AG04450 (cell line): ENCODE measurements around the gene STT3B. TPM values are rescaled to one million over a fixed set of nuclear protein-coding genes. Genes with fewer than 3 reads are reported as not detected.

ENCODE experiments used
- CTCF ChIA-PET: fragments of 300-600, 350-600 bp; formaldehyde crosslinking; extraction: SDS; loops from one replicate; lab custom pipeline; 2022; ENCODE audit warnings: antibody characterized with exemption, inconsistent platforms; lab: Charles Lee
- POLR2A ChIA-PET: fragments of 350-600 bp; formaldehyde crosslinking; extraction: SDS; loops from one replicate; lab custom pipeline; 2021; ENCODE audit warnings: antibody characterized with exemption, inconsistent platforms; lab: Yijun Ruan, JAX
- DNase-seq: peaks from one replicate; pipeline ENCODE4 v3.0.0-alpha.2; 2011; ENCODE audit warnings: low read depth, low spot score
- H3K27ac ChIP-seq: one replicate; pipeline ENCODE4 v1.5.1; 2012; ENCODE audit warnings: low read depth, low read length, control low read depth
- H3K27me3 ChIP-seq: one replicate; pipeline ENCODE4 v1.6.0; 2012; ENCODE audit warnings: low read length; ENCODE audit not compliant: control insufficient read depth, insufficient read depth
- H3K4me3 ChIP-seq: 2 replicates; pipeline ENCODE4 v1.5.1; 2011; ENCODE audit warnings: mild to moderate bottlenecking, low read depth, low read length, control low read depth
- H3K9me3 ChIP-seq: 2 replicates; pipeline ENCODE4 v1.5.1; 2012; ENCODE audit warnings: low read length; ENCODE audit not compliant: control insufficient read depth, insufficient read depth
- polyA plus RNA-seq: library from polyadenylated mRNA; depleted of rRNA; stranded (reverse); fragments of >200 nt; gene quantifications from 2 replicates; pipeline ENCODE4 v1.2.3, GENCODE V29; 2011
- TF ChIP-seq, protein P1 (sequence below): IDR thresholded peaks from 2 replicates; pipeline ENCODE4 v1.5.1; 2011; ENCODE audit warnings: low read depth, low read length, control low read depth, inconsistent platforms

The STT3B gene
- polyA plus RNA-seq, 1 experiment, result 112 TPM

DNA sequence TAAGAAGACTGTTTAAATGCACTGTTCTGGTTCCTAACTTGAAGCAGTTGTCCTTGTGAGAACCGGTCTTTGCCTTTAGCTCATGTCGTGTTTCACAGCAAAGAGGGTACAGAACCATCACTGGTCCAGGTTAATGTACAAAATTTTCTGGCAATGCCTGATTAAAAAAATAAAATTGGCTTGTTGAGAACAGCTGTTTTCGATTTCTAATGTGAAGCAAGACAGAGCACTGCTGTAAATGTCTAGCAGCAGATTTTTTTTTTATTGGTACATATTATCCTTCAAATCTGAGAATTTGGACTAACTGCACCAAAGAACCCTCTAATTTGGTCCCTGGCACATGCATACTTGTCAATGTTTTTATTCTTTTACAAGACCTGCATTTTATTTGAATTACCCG is 103.3 kb downstream of the STT3B start:
- TF ChIP-seq, protein P1, sequence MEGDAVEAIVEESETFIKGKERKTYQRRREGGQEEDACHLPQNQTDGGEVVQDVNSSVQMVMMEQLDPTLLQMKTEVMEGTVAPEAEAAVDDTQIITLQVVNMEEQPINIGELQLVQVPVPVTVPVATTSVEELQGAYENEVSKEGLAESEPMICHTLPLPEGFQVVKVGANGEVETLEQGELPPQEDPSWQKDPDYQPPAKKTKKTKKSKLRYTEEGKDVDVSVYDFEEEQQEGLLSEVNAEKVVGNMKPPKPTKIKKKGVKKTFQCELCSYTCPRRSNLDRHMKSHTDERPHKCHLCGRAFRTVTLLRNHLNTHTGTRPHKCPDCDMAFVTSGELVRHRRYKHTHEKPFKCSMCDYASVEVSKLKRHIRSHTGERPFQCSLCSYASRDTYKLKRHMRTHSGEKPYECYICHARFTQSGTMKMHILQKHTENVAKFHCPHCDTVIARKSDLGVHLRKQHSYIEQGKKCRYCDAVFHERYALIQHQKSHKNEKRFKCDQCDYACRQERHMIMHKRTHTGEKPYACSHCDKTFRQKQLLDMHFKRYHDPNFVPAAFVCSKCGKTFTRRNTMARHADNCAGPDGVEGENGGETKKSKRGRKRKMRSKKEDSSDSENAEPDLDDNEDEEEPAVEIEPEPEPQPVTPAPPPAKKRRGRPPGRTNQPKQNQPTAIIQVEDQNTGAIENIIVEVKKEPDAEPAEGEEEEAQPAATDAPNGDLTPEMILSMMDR, result no peak
- no peak overlapping the region for H3K4me3 ChIP-seq
- no peaks in the 10 kb centered on the region for H3K27me3 ChIP-seq
- no peak for DNase-seq
- ChIA-PET POLR2A (interaction anchor here (0.6 kb wide), 1 partner anchor 467 kb away, joined by 4 read pairs; no protein-coding TSS in a partner anchor), CTCF (interaction anchor here (0.6 to 1.4 kb wide), 3 partner anchors 62 to 539 kb away, joined by 3 to 7 read pairs (median 4); no protein-coding TSS in a partner anchor)
- no peak overlapping the region for H3K27ac ChIP-seq
- H3K9me3 ChIP-seq, result no peaks in the 10 kb centered on the region

DNA sequence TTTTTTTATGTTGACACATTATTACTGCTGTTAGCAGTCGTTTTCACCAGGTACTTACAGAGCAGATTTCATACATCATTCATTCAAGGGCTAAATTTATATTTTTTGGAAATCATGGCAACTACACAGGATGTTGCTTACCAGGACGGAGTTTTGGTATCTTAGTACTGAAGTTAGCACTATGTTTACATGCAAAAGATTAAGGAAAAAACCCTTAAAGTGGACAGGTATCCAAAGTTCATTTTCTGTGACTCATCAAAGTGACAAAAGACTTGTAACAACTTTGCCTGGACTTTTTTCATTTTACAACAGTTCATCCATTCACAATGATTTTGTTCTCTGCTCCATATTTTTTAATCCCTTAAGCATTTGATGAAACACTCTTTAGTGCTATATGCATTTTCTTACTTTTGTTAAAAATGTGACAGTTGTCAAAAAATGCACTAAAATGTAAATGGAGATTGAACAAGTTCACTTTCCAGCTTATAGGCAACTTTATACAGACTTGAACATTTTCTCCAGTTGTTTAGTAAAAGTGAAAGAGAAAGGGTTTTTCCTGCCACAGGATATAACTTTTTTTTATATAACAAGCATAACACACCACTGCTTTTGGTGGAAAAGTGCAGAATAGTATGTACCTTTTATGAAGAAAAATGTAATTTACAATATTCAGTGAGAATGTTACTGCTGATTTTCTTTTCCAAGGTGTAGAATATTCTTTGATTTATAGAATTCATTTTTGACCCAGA is 104.1 kb downstream of the STT3B start:
- no peak for DNase-seq
- H3K27me3 ChIP-seq, result no peaks in the 10 kb centered on the region
- no peak overlapping the region for H3K27ac ChIP-seq
- POLR2A ChIA-PET, result no interaction called here
- TF ChIP-seq, protein P1, result no peak
- no peaks in the 10 kb centered on the region for H3K9me3 ChIP-seq
- no peak overlapping the region for H3K4me3 ChIP-seq
- CTCF ChIA-PET, result interaction anchor here (1.4 kb wide), 1 partner anchor 132 kb away, joined by 7 read pairs; no protein-coding TSS in a partner anchor

DNA sequence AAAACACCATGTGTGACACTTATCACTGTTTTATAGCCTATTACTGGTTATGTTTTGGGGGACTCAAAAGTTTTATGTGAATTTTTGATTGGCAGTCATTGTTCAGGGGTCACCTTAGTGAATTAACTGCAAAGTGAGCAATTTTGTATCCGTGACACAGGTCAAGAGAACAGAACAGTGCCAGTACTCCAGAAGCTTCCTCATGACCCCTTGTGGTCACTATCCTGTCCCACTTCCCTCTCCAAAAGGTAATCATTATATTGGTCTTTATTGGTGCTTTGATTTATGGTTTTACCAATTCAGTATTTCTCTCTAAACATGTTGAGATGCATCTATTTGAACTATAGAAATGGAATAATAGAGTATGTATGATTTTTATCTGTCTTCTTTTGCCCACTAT is 107.1 kb downstream of the STT3B start:
- no peak overlapping the region for H3K4me3 ChIP-seq
- POLR2A ChIA-PET, result no interaction called here

DNA sequence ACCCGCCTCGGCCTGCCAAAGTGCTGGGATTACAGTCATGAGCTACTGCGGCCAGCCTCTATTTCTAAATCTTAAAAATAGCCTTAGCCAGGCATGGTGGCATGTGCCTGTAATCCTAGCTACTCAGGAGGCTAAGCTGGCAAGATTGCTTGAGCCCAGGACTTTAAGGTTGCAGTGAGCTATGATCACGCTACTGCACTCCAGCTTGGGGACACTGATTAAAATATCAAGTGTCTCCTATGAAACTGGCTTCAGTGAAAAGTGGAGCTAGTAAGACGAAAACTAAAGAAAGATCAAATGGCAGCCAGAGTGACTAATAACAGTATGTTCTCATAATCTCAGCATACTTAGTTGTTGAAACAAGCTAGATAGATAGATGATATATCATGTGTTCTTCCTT is 112.5 kb downstream of the STT3B start:
- Histone ChIP-seq H3K27ac (no peak overlapping the region), H3K4me3 (no peak overlapping the region), H3K27me3 (no peaks in the 10 kb centered on the region), H3K9me3 (peaks cover 14% of the 10 kb centered on the region)
- TF ChIP-seq, protein P1, result no peak
- CTCF ChIA-PET, result interaction anchor here (0.6 to 0.7 kb wide), 3 partner anchors 373 to 824 kb away, joined by 3 to 4 read pairs (median 3); no protein-coding TSS in a partner anchor
- no peak for DNase-seq
- POLR2A ChIA-PET, result no interaction called here

More for the DNA sequence above, 107.1 kb downstream of the STT3B start:
- H3K27me3 ChIP-seq, result no peaks in the 10 kb centered on the region
- no peak overlapping the region for H3K27ac ChIP-seq
- no peaks in the 10 kb centered on the region for H3K9me3 ChIP-seq
- CTCF ChIA-PET, result no interaction called here
- TF ChIP-seq, protein P1, result no peak
- DNase-seq, result no peak

DNA sequence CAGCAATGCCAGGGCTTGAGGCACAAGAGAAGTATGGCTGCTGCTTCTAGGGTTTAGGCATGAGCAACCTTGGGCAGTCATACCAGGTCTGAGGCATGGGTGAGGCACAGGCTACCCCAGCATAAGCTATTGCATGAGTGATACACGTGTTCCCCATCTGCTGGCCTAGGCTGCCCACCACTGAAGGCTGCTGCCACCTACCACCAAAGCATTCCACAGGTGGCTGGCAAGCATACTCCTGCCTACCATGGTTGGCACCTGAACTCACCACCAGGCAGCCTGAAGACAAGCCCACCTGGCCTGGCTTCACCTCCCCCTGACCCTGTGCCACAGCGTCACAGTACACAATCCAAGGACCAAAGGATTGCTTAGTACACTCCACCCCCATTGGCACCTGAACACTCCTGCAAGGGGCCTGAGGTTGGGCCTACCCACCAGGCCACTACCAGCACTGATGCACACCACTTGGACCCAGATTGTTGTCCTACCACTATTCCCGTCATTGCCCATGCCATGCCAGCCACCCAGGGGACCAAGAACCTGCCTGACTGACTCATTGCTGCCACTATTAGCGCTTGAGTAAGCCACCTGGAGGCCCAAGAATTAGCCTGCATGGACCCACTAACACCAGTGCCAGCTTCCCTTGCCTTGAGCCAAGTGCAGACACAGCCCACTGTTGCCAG is 115.7 kb downstream of the STT3B start:
- CTCF ChIA-PET, result no interaction called here
- Histone ChIP-seq H3K27me3 (no peaks in the 10 kb centered on the region), H3K4me3 (no peak overlapping the region), H3K27ac (no peak overlapping the region), H3K9me3 (peaks cover 24% of the 10 kb centered on the region)
- TF ChIP-seq, protein P1, result no peak
- no peak for DNase-seq
- POLR2A ChIA-PET, result no interaction called here
